ENCODE data around the gene DMD. TPM values are rescaled to one million over a fixed set of nuclear protein-coding genes. Genes with fewer than 3 reads are reported as not detected.

DMD gene
- total RNA-seq, 2 donors from 2014 or later, result 19.6 to 24.9 TPM

GRCh38 chrX:32451954-32452695 lies 759.2 kb downstream of the DMD start:
- Histone ChIP-seq H3K9ac (ENCODE audit: extremely low read depth, low read length, poor library complexity, severe bottlenecking) (no peak overlapping the region), H3K36me3 (ENCODE audit: control insufficient read depth, insufficient read depth, low read length) (no peaks in the 10 kb centered on the region), H3K9me3 (ENCODE audit: control insufficient read depth, low read length) (no peaks in the 10 kb centered on the region), H3K4me1 (ENCODE audit: control insufficient read depth, insufficient read depth, low read length) (no peaks in the 10 kb centered on the region), H3K27ac (ENCODE audit: low read depth, low read length) (no peak overlapping the region), H3K4me3 (ENCODE audit: low read length) (no peak overlapping the region), H3K27me3 (ENCODE audit: control insufficient read depth, insufficient read depth, low read length, poor library complexity, severe bottlenecking) (peaks cover 8% of the 10 kb centered on the region)
- Mint-ChIP-seq H3K36me3 (ENCODE audit: low read depth) (no peaks in the 10 kb centered on the region), H3K9me3 (no peaks in the 10 kb centered on the region), H3K27me3 (ENCODE audit: insufficient read depth) (no peaks in the 10 kb centered on the region), H3K27ac (no peak overlapping the region), H3K4me3 (no peak overlapping the region), H3K4me1 (no peaks in the 10 kb centered on the region)
- no peak for DNase-seq
- 100% methylated on average over 1 to 3 of the region's 3 CpGs for WGBS, 2 experiments (ENCODE audit: insufficient coverage in 1 of 2, insufficient read length in 1 of 2)
- TF ChIP-seq CTCF (conservative IDR thresholded peaks at IDR 0.05), result no peak

GRCh38 chrX:32448945-32449344 lies 762.4 kb downstream of the DMD start:
- H3K4me1 ChIP-seq (ENCODE audit: control insufficient read depth, insufficient read depth, low read length), result no peaks in the 10 kb centered on the region

GRCh38 chrX:32448320-32448719 lies 763.0 kb downstream of the DMD start:
- Mint-ChIP-seq H3K4me3 (no peak overlapping the region), H3K27me3 (ENCODE audit: insufficient read depth) (no peaks in the 10 kb centered on the region), H3K9me3 (no peaks in the 10 kb centered on the region), H3K4me1 (no peaks in the 10 kb centered on the region), H3K36me3 (ENCODE audit: low read depth) (no peaks in the 10 kb centered on the region), H3K27ac (no peak overlapping the region)
- H3K9me3 ChIP-seq (ENCODE audit: control insufficient read depth, low read length), result no peaks in the 10 kb centered on the region
- no peak overlapping the region for H3K27ac ChIP-seq (ENCODE audit: low read depth, low read length)
- no peak overlapping the region for H3K9ac ChIP-seq (ENCODE audit: extremely low read depth, low read length, poor library complexity, severe bottlenecking)
- TF ChIP-seq CTCF (conservative IDR thresholded peaks at IDR 0.05), result no peak
- no peak overlapping the region for H3K4me3 ChIP-seq (ENCODE audit: low read length)
- H3K27me3 ChIP-seq (ENCODE audit: control insufficient read depth, insufficient read depth, low read length, poor library complexity, severe bottlenecking), result peaks cover 8% of the 10 kb centered on the region
- 100% methylated on average over 1 of the region's 1 CpG; no CpG with 5 or more reads in 1 of the 2 experiments for WGBS, 2 experiments (ENCODE audit: insufficient coverage in 1 of 2, insufficient read length in 1 of 2)
- no peaks in the 10 kb centered on the region for H3K36me3 ChIP-seq (ENCODE audit: control insufficient read depth, insufficient read depth, low read length)
- DNase-seq, result no peak
- H3K4me1 ChIP-seq (ENCODE audit: control insufficient read depth, insufficient read depth, low read length), result no peaks in the 10 kb centered on the region

More at GRCh38 chrX:32448945-32449344, 762.4 kb downstream of the DMD start:
- Histone ChIP-seq H3K27ac (ENCODE audit: low read depth, low read length) (no peak overlapping the region), H3K27me3 (ENCODE audit: control insufficient read depth, insufficient read depth, low read length, poor library complexity, severe bottlenecking) (peaks cover 8% of the 10 kb centered on the region), H3K4me3 (ENCODE audit: low read length) (no peak overlapping the region), H3K9ac (ENCODE audit: extremely low read depth, low read length, poor library complexity, severe bottlenecking) (no peak overlapping the region), H3K36me3 (ENCODE audit: control insufficient read depth, insufficient read depth, low read length) (no peaks in the 10 kb centered on the region), H3K9me3 (ENCODE audit: control insufficient read depth, low read length) (no peaks in the 10 kb centered on the region)
- Mint-ChIP-seq H3K4me3 (no peak overlapping the region), H3K36me3 (ENCODE audit: low read depth) (no peaks in the 10 kb centered on the region), H3K27me3 (ENCODE audit: insufficient read depth) (no peaks in the 10 kb centered on the region), H3K9me3 (no peaks in the 10 kb centered on the region), H3K4me1 (no peaks in the 10 kb centered on the region), H3K27ac (no peak overlapping the region)
- no peak for DNase-seq
- TF ChIP-seq CTCF (conservative IDR thresholded peaks at IDR 0.05), result no peak
- 82% methylated on average over 2 of the region's 2 CpGs; no CpG with 5 or more reads in 1 of the 2 experiments for WGBS, 2 experiments (ENCODE audit: insufficient coverage in 1 of 2, insufficient read length in 1 of 2)
